Tibial nerve (tissue), 4 donors: Measurements from ENCODE around the gene CBX5.

ENCODE experiments used
- EP300 ChIP-seq, 2 donors: sonication (generic); formaldehyde crosslinking; IDR thresholded peaks; one replicate each; pipeline ENCODE4 v1.6.1; 2017; ENCODE audit warnings: antibody characterized with exemption in 2 of 2, mild to moderate bottlenecking in 1 of 2
- POLR2A ChIP-seq, 2 donors: fragments of 450-650 bp; IDR thresholded peaks; one replicate each; pipeline ENCODE4 v1.6.1; 2017; ENCODE audit warnings: antibody characterized with exemption in 2 of 2, mild to moderate bottlenecking in 2 of 2, moderate library complexity in 2 of 2
- TF ChIP-seq, protein P1 (sequence below), 5 experiments: fragments of 200-600 bp in 3 of 5; fragments of 450-650 bp in 2 of 5; sonication (generic) in 3 of 5; IDR thresholded peaks; one replicate each; pipeline ENCODE4 v1.5.1; 2016 to 2019; ENCODE audit warnings: antibody characterized with exemption in 5 of 5, mild to moderate bottlenecking in 3 of 5, moderate library complexity in 2 of 5

- TF ChIP-seq POLR2A (IDR thresholded peaks at IDR 0.05) (no peak), EP300 (IDR thresholded peaks at IDR 0.05) (no peak)
- TF ChIP-seq, protein P1, sequence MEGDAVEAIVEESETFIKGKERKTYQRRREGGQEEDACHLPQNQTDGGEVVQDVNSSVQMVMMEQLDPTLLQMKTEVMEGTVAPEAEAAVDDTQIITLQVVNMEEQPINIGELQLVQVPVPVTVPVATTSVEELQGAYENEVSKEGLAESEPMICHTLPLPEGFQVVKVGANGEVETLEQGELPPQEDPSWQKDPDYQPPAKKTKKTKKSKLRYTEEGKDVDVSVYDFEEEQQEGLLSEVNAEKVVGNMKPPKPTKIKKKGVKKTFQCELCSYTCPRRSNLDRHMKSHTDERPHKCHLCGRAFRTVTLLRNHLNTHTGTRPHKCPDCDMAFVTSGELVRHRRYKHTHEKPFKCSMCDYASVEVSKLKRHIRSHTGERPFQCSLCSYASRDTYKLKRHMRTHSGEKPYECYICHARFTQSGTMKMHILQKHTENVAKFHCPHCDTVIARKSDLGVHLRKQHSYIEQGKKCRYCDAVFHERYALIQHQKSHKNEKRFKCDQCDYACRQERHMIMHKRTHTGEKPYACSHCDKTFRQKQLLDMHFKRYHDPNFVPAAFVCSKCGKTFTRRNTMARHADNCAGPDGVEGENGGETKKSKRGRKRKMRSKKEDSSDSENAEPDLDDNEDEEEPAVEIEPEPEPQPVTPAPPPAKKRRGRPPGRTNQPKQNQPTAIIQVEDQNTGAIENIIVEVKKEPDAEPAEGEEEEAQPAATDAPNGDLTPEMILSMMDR (IDR thresholded peaks at IDR 0.05), result no peak
Measured at GRCh38 chr12:54200412-54200811, 79.5 kb downstream of the CBX5 start.
